HL-60 (cell line): ENCODE data around the gene AASDH.

Source experiments
- GABPA ChIP-seq: IDR thresholded peaks from 2 replicates; pipeline ENCODE4 v1.6.1; 2012; ENCODE audit warnings: low read depth
- POLR2AphosphoS5 ChIP-seq: IDR thresholded peaks from 2 replicates; pipeline ENCODE4 v1.6.1; 2012; ENCODE audit warnings: low read depth
- REST ChIP-seq: IDR thresholded peaks from 2 replicates; pipeline ENCODE4 v1.6.1; 2012; ENCODE audit warnings: low read depth; ENCODE audit not compliant: insufficient replicate concordance
- SPI1 ChIP-seq: IDR thresholded peaks from 2 replicates; pipeline ENCODE4 v1.6.1; 2012; ENCODE audit warnings: low read depth, mild to moderate bottlenecking, borderline replicate concordance
- TF ChIP-seq, protein P1 (sequence below): IDR thresholded peaks from one replicate; pipeline ENCODE4 v1.5.1; 2011; ENCODE audit warnings: low read length, control low read depth, inconsistent platforms; ENCODE audit not compliant: insufficient read depth

DNA sequence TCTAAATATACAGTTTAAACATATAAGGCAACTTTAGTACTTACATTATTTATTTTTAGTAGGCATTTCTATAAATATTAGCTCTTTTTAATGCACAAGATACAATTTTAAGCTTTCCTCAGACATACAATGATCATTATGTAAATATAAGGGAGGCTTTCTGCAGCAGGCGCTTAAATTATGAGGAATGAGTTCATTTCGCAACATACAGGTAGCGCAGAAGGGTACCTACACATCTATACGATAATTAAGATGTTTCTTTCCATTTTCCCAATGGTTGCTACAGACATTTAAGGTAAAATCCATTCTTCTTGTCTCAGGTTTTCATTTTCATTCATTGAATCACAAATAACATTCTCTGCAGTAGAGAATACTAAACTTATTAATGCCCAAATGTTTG, 1.2 kb downstream of the AASDH start:
- TF ChIP-seq REST (no peak), POLR2AphosphoS5 (no peak), SPI1 (no peak), GABPA (no peak)
- TF ChIP-seq, protein P1, sequence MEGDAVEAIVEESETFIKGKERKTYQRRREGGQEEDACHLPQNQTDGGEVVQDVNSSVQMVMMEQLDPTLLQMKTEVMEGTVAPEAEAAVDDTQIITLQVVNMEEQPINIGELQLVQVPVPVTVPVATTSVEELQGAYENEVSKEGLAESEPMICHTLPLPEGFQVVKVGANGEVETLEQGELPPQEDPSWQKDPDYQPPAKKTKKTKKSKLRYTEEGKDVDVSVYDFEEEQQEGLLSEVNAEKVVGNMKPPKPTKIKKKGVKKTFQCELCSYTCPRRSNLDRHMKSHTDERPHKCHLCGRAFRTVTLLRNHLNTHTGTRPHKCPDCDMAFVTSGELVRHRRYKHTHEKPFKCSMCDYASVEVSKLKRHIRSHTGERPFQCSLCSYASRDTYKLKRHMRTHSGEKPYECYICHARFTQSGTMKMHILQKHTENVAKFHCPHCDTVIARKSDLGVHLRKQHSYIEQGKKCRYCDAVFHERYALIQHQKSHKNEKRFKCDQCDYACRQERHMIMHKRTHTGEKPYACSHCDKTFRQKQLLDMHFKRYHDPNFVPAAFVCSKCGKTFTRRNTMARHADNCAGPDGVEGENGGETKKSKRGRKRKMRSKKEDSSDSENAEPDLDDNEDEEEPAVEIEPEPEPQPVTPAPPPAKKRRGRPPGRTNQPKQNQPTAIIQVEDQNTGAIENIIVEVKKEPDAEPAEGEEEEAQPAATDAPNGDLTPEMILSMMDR = no peak
